GM10847 (cell line): ENCODE data around the gene SFXN5.

Experiments used
- POLR2A ChIP-seq: IDR thresholded peaks from 2 replicates; pipeline ENCODE4 v1.6.1; 2011; ENCODE audit not compliant: insufficient read length; ENCODE audit errors: extremely low read depth

SFXN5 gene

GRCh38 chr2:72936660-72937355 lies 134.7 kb downstream of the SFXN5 start:
- no peak for TF ChIP-seq POLR2A

- no peak for TF ChIP-seq POLR2A
These were observed 135.9 kb downstream of the SFXN5 start for GRCh38 chr2:72935611-72935957.

GRCh38 chr2:72934683-72935610 lies 136.6 kb downstream of the SFXN5 start:
- no peak for TF ChIP-seq POLR2A

GRCh38 chr2:72933646-72934151 lies 137.8 kb downstream of the SFXN5 start:
- TF ChIP-seq POLR2A, result no peak

- no peak for TF ChIP-seq POLR2A
These were observed 138.3 kb downstream of the SFXN5 start for GRCh38 chr2:72933207-72933606.

GRCh38 chr2:72932805-72933204 lies 138.7 kb downstream of the SFXN5 start:
- TF ChIP-seq POLR2A, result no peak

GRCh38 chr2:72932045-72932740 lies 139.3 kb downstream of the SFXN5 start:
- no peak for TF ChIP-seq POLR2A

GRCh38 chr2:72931280-72931910 lies 140.1 kb downstream of the SFXN5 start:
- no peak for TF ChIP-seq POLR2A

GRCh38 chr2:72929010-72929409 lies 142.5 kb downstream of the SFXN5 start:
- no peak for TF ChIP-seq POLR2A

GRCh38 chr2:72927619-72928550 lies 143.6 kb downstream of the SFXN5 start:
- no peak for TF ChIP-seq POLR2A

GRCh38 chr2:72926811-72927465 lies 144.6 kb downstream of the SFXN5 start:
- TF ChIP-seq POLR2A, result no peak

- TF ChIP-seq POLR2A, result no peak
These were observed 145.1 kb downstream of the SFXN5 start for GRCh38 chr2:72926368-72926767.

GRCh38 chr2:72925328-72925943 lies 146.1 kb downstream of the SFXN5 start:
- no peak for TF ChIP-seq POLR2A
